Tibial nerve (tissue), 4 donors: Measurements from ENCODE around the gene PET100. TPM values are rescaled to one million over a fixed set of nuclear protein-coding genes. Genes with fewer than 3 reads are reported as not detected.

ENCODE experiments used
- DNase-seq, 2 donors: peaks; one replicate each; pipeline ENCODE4 v3.0.0-alpha.2; 2019; ENCODE audit warnings: low spot score in 2 of 2
- H3K27ac ChIP-seq, 4 donors: fragments of 200-600 bp; sonication (generic) in 3 of 4; one replicate each; pipeline ENCODE4 v1.5.1; 2017 to 2019; ENCODE audit warnings: mild to moderate bottlenecking in 1 of 4
- H3K27me3 ChIP-seq, 2 donors: fragments of 200-600 bp; sonication (generic) in 1 of 2; one replicate each; pipeline versions ENCODE4 v1.5.1 to v1.6.0; 2017 to 2019
- H3K36me3 ChIP-seq, 3 donors: fragments of 200-600 bp; sonication (generic); one replicate each; pipeline ENCODE4 v1.5.1; 2018 to 2019
- H3K4me1 ChIP-seq, 4 donors: fragments of 200-600 bp; sonication (generic) in 3 of 4; one replicate each; pipeline ENCODE4 v1.5.1; 2017 to 2019
- H3K4me3 ChIP-seq, 4 donors: fragments of 200-600 bp; sonication (generic) in 3 of 4; one replicate each; pipeline ENCODE4 v1.5.1; 2017 to 2019; ENCODE audit warnings: mild to moderate bottlenecking in 1 of 4, moderate library complexity in 1 of 4
- H3K9me3 ChIP-seq, 4 donors: fragments of 200-600 bp; sonication (generic) in 3 of 4; one replicate each; pipeline ENCODE4 v1.5.1; 2017 to 2019
- EP300 ChIP-seq, 2 donors: sonication (generic); formaldehyde crosslinking; IDR thresholded peaks; one replicate each; pipeline ENCODE4 v1.6.1; 2017; ENCODE audit warnings: antibody characterized with exemption in 2 of 2, mild to moderate bottlenecking in 1 of 2
- POLR2A ChIP-seq, 2 donors: fragments of 450-650 bp; IDR thresholded peaks; one replicate each; pipeline ENCODE4 v1.6.1; 2017; ENCODE audit warnings: antibody characterized with exemption in 2 of 2, mild to moderate bottlenecking in 2 of 2, moderate library complexity in 2 of 2
- WGBS, 2 donors: methylation state at CpG; one replicate each; pipeline ENCODE4 v1.1.5; 2018; 5-methylcytosine and 5-hydroxymethylcytosine counted together
- total RNA-seq, 4 donors: library from RNA; depleted of rRNA; stranded (reverse); fragments of >200 nt; gene quantifications; one replicate each; pipeline ENCODE4 v1.1.0, GENCODE V29; 2016
- TF ChIP-seq, protein P1 (sequence below), 5 experiments: fragments of 200-600 bp in 3 of 5; fragments of 450-650 bp in 2 of 5; sonication (generic) in 3 of 5; IDR thresholded peaks; one replicate each; pipeline ENCODE4 v1.5.1; 2016 to 2019; ENCODE audit warnings: antibody characterized with exemption in 5 of 5, mild to moderate bottlenecking in 3 of 5, moderate library complexity in 2 of 5

Gene PET100
- total RNA-seq, 4 donors from 2014 or later: 10.8 to 39.9 (median 30.6) TPM

DNA sequence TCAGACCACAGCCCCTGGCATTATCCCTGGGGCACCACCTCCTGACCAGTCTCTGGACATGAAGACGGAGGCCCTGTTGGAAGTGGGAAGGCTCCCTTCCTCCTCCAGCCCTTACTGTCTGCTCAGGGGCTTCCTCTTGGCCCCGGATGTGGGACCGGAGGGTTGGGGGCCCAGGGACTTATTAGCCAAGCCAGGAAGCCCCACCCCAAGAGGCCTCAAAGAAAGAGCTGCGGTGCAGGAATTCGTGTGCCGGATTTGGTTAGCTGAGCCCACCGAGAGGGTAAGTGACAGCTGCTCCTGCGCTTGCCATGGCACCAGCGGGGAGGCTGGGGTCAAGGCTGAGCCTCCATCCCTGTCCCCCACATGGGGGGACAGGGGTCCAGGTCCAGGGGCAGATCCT, 39.2 kb downstream of the PET100 start, which contains the start of gene RETN:
Gene RETN (plus strand): TSS at position 208 of the 400 bp plus-strand sequence. CDS start 278 bp downstream, outside the sequence.
- no peak for DNase-seq
- Histone ChIP-seq H3K9me3 (no peaks in the 10 kb centered on the region), H3K36me3 (no peaks in the 10 kb centered on the region), H3K4me3 (no peak within 1 kb of the TSS), H3K4me1 (peaks cover 0 to 6% (median 0%) of the 10 kb centered on the region in 4 donors), H3K27ac (no peak within 1 kb of the TSS), H3K27me3 (peaks cover 0 to 46% of the 10 kb centered on the region in 2 donors)
- WGBS, 2 donors: 68 to 84% methylated on average over 9 of the region's 9 CpGs
- TF ChIP-seq POLR2A (IDR thresholded peaks at IDR 0.05) (no peak), EP300 (IDR thresholded peaks at IDR 0.05) (no peak)
- TF ChIP-seq, protein P1, sequence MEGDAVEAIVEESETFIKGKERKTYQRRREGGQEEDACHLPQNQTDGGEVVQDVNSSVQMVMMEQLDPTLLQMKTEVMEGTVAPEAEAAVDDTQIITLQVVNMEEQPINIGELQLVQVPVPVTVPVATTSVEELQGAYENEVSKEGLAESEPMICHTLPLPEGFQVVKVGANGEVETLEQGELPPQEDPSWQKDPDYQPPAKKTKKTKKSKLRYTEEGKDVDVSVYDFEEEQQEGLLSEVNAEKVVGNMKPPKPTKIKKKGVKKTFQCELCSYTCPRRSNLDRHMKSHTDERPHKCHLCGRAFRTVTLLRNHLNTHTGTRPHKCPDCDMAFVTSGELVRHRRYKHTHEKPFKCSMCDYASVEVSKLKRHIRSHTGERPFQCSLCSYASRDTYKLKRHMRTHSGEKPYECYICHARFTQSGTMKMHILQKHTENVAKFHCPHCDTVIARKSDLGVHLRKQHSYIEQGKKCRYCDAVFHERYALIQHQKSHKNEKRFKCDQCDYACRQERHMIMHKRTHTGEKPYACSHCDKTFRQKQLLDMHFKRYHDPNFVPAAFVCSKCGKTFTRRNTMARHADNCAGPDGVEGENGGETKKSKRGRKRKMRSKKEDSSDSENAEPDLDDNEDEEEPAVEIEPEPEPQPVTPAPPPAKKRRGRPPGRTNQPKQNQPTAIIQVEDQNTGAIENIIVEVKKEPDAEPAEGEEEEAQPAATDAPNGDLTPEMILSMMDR (IDR thresholded peaks at IDR 0.05): no peak

GRCh38 chr19:7669641-7670040, 40.0 kb downstream of the PET100 start:
- peaks cover 0 to 40% of the 10 kb centered on the region in 2 donors for H3K27me3 ChIP-seq

GRCh38 chr19:7670150-7670783, 40.7 kb downstream of the PET100 start:
- WGBS, 2 donors: 0% methylated on average over 34 to 39 of the region's 43 CpGs
- H3K4me3 ChIP-seq: no peak overlapping the region
- TF ChIP-seq, protein P1 (IDR thresholded peaks at IDR 0.05): no peak
- no peak for TF ChIP-seq POLR2A (IDR thresholded peaks at IDR 0.05)
- no peak for TF ChIP-seq EP300 (IDR thresholded peaks at IDR 0.05)
- peaks cover 0 to 11% (median 0%) of the 10 kb centered on the region in 4 donors for H3K4me1 ChIP-seq
- no peaks in the 10 kb centered on the region for H3K9me3 ChIP-seq
- no peak overlapping the region for H3K27ac ChIP-seq
- H3K36me3 ChIP-seq: no peaks in the 10 kb centered on the region
- DNase-seq: no peak
- H3K27me3 ChIP-seq: peaks cover 0 to 40% of the 10 kb centered on the region in 2 donors

More at GRCh38 chr19:7669641-7670040, 40.0 kb downstream of the PET100 start:
- no peak for DNase-seq
- Histone ChIP-seq H3K4me1 (peaks cover 0 to 11% (median 0%) of the 10 kb centered on the region in 4 donors), H3K27ac (no peak overlapping the region), H3K36me3 (no peaks in the 10 kb centered on the region), H3K9me3 (no peaks in the 10 kb centered on the region), H3K4me3 (no peak overlapping the region)
- 24 to 29% methylated on average over 9 of the region's 9 CpGs for WGBS, 2 donors
- TF ChIP-seq, protein P1 (IDR thresholded peaks at IDR 0.05): no peak
- no peak for TF ChIP-seq POLR2A (IDR thresholded peaks at IDR 0.05)
- TF ChIP-seq EP300 (IDR thresholded peaks at IDR 0.05): no peak

DNA sequence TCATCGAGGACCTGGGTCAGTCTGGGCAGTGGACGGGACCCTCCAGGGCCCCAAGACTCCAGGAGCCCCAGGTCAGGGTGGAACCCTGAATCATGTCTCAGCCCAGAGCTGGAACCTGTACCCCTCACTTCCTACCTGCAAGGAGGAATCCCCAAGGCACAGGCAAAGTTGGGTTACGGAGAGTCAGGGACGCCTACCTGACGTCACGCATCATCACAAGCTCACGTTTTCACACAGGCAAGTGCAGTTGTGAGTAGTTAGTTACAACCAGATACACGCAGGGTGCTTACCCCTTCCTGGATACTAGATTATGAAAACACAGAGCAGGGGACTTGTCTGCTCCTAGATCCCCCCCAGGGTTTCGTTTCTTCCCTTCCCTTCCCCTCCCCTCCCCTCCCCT, 41.2 kb downstream of the PET100 start:
- DNase-seq: no peak
- no peak overlapping the region for H3K27ac ChIP-seq
- H3K36me3 ChIP-seq: no peaks in the 10 kb centered on the region
- 19 to 27% methylated on average over 8 to 9 of the region's 9 CpGs for WGBS, 2 donors
- H3K4me3 ChIP-seq: no peak overlapping the region
- TF ChIP-seq EP300 (IDR thresholded peaks at IDR 0.05) (no peak), POLR2A (IDR thresholded peaks at IDR 0.05) (no peak)
- TF ChIP-seq, protein P1 (IDR thresholded peaks at IDR 0.05): no peak
- H3K27me3 ChIP-seq: peaks cover 0 to 40% of the 10 kb centered on the region in 2 donors
- no peaks in the 10 kb centered on the region for H3K9me3 ChIP-seq
- peaks cover 0 to 11% (median 0%) of the 10 kb centered on the region in 4 donors for H3K4me1 ChIP-seq

DNA sequence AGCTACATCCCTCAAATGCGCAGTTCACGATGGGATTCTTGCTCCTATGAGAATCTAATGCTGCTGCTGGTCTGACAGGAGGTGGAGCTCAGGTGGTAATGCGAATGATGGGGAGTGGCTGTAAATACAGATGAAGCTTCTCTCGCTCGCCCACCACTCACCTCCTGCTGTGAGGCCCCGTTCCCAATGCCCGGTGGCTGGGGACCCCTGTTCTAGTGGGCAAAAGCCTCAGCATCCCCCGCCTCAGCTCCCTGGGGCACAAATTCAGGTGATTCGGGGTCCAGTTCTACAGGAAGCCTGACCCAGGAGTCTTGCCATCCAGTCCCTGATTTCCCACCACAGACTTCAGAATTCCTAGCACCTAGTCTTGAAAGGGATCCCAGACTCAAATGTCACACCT, 42.9 kb downstream of the PET100 start:
- TF ChIP-seq, protein P1 (IDR thresholded peaks at IDR 0.05): no peak
- TF ChIP-seq EP300 (IDR thresholded peaks at IDR 0.05) (no peak), POLR2A (IDR thresholded peaks at IDR 0.05) (no peak)
- no peak for DNase-seq
- H3K27ac ChIP-seq: no peak overlapping the region
- H3K36me3 ChIP-seq: no peaks in the 10 kb centered on the region
- 45 to 57% methylated on average over 9 of the region's 9 CpGs for WGBS, 2 donors
- H3K4me3 ChIP-seq: no peak overlapping the region
- H3K9me3 ChIP-seq: no peaks in the 10 kb centered on the region
- peaks cover 0 to 11% (median 0%) of the 10 kb centered on the region in 4 donors for H3K4me1 ChIP-seq
- H3K27me3 ChIP-seq: peaks cover 0 to 53% of the 10 kb centered on the region in 2 donors
